HG03064 (cell line): ENCODE measurements around the gene BMP7.

Experiments used
- ATAC-seq: cut with Tn5 transposase; IDR thresholded peaks from one replicate; pipeline ENCODE4 v1.9.1; 2021; ENCODE audit warnings: low read depth; ENCODE audit not compliant: unreplicated experiment

Gene BMP7

DNA sequence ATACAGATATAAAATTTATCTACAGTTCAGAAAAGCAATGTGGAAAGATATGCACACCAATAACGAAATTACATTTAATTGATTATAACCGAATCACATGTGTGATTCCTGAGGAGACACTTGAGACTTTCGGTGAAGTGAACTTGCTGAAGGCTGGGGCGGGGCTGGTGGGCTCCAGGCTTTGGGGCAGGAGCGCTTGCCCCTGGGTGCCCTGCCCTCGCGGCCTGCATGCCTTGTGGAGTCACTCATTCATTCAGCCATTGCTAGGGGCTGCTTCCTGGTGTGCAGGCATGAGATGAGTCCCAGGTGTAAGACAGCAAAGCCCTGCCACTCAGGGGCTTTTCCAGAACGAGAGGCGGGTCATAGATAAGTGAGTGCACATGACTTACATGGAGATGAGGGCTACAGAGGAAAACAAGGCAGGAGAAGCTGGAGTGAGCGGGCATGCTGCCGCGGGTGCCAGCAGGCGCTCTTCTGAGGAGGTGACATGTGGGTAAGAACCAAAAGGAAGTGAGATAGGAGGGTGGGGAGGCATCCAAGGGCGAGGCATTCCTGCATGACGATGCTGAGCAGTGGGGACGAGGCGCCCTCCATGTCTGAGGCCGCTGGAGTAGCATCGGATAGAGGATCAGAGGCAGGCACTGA is 88.7 kb downstream of the BMP7 start:
- ATAC-seq = no peak

DNA sequence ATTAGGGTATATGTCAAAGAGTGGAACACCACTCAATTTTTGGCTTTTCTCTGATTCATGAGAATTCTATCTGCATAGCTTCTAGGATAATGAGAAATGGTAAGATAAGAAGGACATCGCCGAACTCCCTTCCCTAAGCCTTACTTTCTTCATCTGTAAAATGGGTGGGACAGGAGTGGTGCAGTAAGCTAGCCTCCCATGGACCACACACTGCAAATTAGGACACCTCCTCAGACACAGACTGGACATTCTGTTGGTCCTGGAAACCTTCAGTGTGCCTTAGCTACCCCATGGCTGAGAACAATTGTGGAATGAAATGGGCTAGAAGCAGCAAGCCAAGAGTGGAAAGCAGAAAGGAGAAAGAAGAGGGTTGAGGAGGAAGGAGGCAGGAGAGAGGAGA is 89.6 kb downstream of the BMP7 start:
- ATAC-seq = no peak

DNA sequence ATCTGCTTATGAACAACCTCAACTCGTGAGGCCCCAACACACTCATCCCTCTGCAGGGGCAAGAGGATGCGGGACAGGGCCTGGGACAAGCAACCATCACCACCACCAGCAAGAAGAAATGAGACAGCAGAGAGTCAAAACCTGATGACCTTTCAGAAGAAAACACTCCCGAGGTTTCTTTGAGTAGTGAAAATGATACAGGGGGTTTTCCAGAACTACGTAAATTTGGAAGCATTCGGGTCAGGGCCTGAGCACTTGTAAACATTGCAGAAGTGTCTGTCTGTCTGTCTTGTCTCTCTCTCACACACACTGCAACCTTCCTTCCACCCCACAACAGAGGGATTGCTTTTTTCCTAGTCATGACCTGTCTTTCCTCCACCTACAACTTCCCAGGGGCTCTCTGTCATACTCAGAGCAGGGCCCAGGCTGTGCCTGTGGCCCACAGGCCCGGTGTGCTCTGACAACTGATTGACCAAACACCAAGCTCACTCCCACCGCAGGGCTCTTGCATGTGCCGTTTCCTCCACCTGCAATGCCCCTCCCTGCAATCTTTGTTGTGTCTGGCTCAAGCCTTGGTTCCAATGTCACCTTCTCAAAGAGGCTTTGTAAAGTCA is 90.9 kb downstream of the BMP7 start:
- ATAC-seq = no peak

DNA sequence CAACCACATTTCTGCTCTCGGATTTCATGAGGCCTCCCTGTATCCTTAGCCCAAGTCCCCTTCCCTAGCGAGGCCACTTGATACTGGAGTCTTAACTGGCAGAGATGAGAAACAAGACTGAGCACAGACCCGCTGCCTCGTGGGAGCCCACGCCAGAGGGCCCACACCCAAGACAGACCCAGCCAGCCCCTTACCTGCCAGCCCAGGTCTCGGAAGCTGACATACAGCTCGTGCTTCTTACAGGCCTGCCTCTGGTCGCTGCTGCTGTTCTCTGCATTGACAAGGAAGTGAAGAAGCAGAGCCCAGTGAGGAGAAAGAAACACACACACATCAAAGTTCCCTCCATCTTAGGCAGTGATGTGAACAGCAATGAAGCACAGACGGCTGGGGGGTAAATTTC is 91.7 kb downstream of the BMP7 start:
- ATAC-seq = no peak

DNA sequence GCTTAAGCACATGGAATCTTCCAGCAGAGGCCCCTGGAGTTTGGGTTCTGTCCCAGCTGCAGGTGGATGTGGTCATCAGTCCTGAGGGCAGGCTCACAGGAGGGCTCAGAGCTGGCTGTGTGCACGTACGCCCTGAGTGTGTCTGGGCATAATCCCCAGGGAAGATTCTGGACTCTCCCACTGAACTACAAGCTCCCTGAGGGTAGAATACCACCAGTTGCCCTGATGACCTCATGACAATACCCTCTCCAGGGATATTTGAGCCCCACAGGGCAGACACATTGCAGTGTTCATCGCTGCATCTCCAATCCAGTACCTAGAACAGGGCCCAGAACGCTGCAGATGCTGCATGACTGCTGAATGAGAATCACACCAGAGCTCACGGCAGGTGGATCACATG is 92.5 kb downstream of the BMP7 start:
- ATAC-seq = no peak

DNA sequence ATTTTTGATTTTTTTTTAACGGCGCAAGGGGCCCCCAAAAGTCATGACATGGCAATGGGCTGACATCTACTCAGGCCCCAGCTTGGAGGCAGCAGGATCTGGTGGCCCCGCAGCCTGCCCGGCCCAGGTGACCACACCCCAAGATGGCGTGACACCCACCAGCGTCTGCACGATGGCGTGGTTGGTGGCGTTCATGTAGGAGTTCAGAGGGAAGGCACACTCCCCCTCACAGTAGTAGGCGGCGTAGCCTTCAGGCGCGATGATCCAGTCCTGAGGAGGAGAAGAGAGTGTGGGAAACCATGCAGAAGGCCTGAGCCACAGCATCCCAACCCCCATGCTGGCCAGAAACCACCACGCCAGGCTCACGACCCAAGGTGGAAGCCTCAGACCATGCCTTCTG is 93.4 kb downstream of the BMP7 start:
- no peak for ATAC-seq

DNA sequence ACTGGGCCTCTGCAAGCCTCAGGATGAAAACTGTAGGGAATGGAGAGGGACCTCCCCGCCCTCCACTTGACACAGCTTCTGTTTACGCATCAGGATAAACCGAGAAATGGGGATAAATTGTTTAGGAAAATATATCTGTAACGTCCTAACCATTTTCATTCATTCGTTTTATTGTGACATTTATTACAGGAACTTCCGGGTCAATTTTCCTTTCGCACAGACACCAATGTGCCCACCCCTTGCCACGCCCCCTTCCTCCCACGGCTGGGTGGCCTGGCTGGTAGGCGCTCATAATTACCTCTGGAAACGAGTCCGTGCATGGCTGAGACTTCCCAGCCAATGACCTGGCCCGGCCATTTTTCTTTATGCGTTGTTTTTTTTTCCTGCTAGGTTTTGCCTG is 96.1 kb downstream of the BMP7 start:
- no peak for ATAC-seq

DNA sequence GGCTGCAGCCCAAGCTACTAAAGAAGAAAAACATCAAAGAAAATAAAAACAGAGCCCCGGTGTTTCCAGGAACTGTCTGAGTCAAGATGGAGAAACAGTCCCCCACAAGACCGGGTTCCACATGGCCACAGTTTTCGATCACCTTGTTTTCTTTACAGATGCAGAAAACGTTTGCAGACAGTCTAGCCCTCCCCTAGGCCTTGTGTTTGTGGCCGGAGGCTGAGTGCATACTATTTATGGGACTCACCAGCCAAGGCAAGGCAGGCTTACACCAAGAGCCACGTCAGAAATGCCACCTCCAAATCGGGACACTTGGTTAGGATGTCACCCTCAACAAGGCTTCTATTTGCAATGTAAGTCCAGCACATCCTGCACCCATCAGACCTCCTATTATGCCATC is 97.3 kb downstream of the BMP7 start:
- no peak for ATAC-seq

DNA sequence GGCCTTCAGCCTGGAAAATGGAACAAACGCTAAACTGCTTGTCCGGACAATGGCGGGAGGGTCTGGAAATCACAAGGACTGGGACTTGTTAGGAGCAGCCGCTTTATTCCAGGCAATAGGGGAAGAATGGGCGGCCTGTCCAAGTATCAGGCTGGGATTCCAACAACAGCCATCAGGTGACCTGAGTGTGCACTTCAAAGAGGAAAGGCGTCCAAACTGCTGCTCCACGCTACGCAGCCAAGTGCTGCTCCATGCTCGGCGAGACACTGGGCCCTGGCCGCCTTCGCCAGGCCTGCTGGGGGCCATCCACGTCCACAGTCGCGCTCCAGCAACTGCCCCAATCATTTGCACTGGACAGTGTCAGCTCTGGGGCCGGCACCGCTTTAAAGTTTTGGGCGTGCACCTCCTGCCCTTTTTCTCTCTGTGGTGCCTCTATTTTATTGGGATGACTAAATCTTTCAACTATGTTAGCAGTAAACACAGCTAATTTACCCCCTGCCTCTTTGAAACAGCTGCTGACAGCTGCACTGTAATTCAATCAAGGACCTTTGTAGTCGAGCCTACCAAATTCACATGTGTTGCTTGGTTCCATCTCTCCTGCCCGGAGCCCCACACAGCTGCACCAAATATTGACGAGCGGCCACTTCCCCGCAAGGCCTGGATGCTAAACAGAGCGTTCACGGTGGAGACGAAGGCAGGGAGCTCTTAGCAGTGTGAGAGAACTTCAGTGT is 98.3 kb downstream of the BMP7 start:
- no peak for ATAC-seq

DNA sequence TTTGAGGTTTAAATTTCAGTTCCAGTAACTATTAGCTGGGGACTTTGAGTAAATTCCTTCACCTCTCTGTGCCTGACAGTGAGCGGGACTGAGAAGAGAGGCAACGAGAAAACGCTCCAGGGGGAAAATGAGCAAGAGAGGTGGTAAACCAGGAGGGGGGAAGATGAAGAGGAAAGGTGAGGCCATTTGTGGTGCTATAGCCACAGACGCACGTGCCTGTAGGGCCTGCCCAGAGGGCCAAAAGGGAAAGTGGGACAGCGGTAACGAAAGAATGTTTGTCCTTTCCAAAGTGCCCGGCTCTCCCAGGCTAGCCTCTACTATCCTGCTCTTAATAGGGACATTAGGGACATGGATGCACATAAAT is 99.2 kb downstream of the BMP7 start:
- ATAC-seq = no peak

DNA sequence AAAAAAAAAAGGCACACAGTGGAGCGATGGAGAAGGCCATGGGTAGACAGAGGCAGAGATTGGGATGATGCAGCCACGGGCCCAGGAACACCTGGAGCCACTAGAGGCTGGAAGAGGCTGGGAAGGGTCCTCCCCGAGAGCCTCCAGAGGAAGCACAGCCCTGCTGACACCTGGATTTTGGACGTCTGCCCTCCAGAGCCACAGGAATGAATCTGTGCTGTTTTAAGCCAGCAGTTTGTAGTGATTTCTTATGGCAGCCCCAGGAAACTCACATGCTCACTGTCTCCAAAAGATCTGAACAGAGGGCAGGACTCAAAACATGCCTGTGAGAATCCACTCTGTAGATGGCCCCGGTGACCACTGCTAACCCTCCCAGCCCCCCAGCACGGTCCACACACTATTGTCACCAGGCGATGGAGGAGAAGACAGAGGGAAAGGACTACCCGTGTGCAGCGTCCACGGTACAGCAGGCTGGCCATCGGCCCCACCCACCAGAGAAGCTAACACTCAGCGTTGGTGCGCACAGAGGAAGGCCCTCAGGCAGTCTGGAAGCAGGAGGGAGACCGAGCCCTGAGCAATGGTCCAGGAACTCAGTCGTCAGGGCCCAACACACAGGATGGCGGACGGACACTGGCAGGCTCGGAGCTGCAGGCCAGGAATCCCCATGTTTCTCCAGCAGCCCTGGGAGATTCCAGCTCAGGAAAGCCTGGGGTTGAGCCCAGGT is 99.7 kb downstream of the BMP7 start:
- no peak for ATAC-seq

DNA sequence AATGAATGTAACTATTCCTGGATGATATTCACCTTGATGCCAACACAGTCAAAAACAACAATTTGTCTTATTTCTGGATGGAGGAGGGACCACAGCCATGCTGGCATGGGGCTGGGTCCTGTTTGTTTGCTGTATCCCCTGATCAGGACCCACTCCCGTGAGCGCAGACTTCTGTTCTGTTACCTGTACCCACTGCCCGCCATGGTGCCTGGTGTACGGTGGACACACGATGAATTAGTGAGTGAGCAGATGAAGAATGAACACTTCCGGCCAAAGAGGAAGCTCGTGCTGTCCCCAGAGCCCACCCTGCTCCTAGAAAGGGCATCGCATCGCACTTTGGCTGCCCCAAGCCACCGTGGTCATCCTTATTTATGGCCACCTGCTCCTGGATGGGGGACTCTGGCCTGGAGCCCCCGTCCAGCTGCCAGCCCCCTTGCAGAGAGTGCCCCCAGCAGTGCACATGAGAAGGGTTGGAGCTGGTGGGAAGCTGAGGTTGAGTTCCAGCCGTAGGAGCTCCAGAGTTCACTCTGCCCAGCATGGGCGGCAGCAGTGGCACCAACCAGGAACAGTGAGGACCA is 100.9 kb downstream of the BMP7 start:
- ATAC-seq = no peak

DNA sequence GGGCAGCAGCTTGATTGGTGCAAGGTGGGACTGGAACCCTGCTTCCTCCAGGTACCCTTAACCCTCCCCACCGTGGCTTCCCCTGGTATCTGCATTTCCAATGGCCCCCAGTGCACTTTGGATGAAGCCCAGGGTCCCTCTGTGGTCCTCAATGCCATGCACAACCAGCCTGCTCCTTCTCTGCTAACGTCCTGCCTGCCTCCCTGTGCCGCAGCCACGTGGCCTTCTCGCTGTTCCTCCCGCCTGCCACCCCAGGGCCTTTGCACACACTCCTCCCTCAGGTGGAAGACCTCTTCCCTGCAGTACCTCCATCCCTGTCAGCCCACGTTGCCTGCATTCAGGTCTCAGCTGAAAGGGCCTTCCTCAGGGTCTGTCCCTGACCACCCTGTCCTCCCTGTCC is 101.6 kb downstream of the BMP7 start:
- ATAC-seq = no peak

DNA sequence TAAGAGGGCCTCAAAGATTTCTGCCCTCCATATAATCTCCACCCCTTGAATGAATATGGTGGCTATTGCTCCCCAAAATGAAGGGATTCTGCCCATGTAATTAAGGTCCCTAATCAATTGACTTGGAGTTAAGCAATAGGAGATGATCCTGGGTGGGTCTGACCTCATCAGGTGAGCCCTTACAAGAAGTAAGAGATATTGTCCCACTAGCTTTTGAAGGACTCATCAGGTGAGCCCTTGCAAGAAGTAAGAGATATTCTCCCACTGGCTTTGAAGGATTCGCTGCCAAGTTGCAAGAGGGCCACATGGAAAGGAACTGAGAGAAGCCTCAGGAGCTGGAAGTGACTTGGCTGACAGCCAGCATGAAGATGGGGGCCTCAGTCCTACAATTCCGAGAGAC is 103.4 kb downstream of the BMP7 start:
- no peak for ATAC-seq

DNA sequence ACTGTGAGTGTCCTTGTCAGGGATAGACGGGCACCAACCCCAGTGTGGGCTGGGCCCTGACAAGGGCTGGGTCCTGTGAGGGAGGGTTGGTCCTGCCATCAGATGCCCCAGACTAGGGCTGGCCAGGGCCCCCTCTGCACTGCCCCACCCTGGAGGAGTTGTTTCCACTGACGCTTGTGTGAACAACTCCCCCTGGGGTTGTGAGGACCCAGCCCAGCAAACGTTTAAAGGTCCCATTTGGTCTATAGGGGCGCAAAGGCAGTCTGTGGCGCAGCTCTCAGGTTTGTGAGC is 104.1 kb downstream of the BMP7 start:
- no peak for ATAC-seq

DNA sequence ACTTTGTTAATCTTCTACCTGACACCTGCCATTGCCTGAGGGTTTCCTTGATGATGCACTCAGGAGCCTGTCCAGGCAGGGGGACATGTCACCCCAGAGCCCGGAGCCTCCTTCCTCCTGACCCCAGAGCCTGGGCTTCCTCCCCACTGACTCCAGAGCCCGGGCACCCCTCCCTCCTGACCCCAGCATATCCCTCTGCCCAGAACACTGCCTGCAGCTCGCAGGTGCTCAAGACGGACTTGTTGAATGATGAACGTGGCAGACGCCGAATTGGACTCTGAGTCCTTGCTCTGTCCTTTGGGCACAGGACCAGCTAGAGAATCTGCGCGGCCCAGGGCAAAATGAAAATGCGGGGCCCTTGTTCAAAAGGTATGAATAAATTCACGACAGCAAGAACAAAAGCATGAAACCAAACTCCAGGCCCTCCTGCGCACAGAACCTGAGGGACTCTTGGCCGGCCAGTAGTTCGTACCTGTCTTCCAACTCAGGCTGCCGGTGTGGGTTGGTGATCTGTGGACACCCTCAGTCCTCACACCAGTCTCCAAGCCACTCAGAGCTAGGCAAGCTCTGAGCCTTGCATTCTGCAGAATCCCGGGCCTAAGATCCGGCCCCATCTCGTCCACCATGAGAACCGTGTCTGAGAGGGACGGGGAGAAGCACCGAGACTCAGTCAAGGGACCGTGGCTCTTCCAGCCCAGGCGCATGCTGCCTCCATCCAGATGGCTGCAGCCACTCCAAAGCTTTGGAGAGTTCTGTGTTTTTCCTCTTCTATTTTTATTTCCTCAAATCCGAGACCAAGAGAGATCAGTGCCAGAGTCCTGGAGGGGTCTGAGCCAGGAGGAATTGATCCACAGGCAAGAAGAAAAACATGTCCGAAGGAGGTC is 104.7 kb downstream of the BMP7 start:
- ATAC-seq = no peak

DNA sequence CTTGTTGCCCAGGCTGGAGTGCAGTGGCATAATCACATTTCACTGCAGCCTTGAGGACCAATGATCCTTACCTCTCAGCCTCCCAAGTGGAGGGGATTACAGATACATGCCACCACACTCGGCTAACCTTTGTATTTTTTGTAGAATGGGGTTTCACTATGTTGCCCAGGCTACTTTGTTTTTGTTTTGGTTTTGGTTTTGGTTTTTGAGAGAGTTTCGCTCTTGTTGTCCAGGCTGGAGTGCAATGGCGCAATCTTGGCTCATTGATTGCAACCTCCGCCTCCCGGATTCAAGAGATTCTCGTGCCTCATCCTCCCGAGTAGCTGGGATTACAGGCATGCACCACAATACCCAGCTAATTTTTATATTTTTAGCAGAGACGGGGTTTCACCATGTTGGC is 105.5 kb downstream of the BMP7 start:
- no peak for ATAC-seq

DNA sequence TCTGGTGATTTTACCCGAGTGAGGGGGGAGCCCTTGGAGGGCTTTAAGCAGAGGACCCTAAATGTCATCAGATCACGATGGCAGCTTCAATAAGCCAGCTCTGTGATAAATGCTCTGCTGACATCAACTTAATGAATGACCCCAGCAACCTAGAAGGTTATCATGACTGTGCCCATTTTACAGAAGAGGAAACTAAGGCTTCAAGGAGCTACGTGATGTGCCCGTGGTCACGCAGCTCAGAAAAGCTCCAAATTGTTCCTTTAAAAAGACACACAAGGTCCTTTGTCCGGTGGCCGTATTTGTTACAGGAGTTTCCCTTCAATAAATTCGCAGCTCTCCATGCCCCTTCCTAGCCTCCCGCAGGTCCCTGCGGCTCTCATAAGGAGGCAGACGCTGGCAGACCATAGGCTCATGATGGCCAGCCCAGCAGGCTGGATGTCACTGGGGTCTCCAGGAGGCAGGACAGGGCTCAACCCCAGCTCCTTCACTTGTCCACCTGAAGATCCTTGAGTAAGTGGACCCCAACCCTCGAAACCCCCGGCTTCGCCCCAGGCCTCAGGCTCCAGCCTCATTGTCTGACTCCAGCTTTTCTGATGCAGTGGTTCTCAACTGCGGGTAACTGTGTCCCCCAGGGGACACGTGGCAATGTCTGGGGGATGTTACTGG is 106.4 kb downstream of the BMP7 start:
- no peak for ATAC-seq

DNA sequence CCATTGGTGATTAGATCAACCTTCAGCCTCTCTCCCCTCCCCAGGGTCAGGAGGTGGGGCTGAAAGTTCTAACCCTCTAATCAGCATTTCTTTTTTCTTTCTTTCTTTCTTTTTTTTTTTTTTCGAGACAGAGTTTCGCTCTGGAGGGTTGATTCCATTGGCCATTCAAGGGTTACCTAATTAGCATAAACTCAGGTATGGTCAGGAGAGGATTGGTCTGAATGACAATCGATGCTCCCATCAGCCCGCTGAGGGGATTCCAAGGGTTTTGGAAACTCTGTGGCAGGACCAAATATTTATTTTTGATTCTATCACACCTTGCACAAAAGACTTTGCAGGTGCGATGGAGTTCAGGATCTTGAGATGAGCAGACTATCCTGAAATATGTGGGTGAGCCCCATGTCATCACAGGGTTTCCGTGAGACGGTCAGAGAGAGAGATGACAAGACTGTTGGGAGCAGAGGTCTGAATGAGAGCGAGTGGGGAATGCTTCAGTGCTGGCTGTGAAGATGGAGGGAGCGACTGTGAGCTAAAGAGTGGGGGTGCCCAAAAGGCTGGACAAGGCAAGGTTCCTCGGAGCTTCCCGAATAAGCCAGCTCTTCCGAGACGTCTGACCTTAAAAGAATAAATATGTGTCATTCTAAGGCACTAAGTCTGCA is 107.1 kb downstream of the BMP7 start:
- ATAC-seq = no peak
